CD14-positive monocyte (primary cell): ENCODE results near the gene SLC35F1. TPM values are rescaled to one million over a fixed set of nuclear protein-coding genes. Genes with fewer than 3 reads are reported as not detected.

Experiments
- DNase-seq, 3 donors: peaks; one replicate each; pipeline ENCODE4 v3.0.0-alpha.2; 2011 to 2022
- H2AFZ ChIP-seq: 2 replicates; pipeline ENCODE4 v1.6.0; 2012; ENCODE audit warnings: mild to moderate bottlenecking, low read depth, low read length, inconsistent platforms; ENCODE audit not compliant: insufficient read depth, poor library complexity, severe bottlenecking
- H3K27ac ChIP-seq, 2 donors: 1 replicate in 1 of 2; 2 replicates in 1 of 2; pipeline ENCODE4 v1.5.1; 2012 to 2013; ENCODE audit warnings: low read length in 2 of 2, control low read depth in 1 of 2, inconsistent platforms in 1 of 2, low read depth in 1 of 2, mild to moderate bottlenecking in 1 of 2
- H3K27me3 ChIP-seq, 2 donors: one replicate each; pipeline versions ENCODE4 v1.6.0 to v1.6.1; 2011 to 2013; ENCODE audit warnings: low read length in 2 of 2; ENCODE audit not compliant: control insufficient read depth in 2 of 2, insufficient read depth in 2 of 2
- H3K36me3 ChIP-seq, 2 donors: replicated peaks in 1 of 2; 1 replicate in 1 of 2; 2 replicates in 1 of 2; pipeline versions ENCODE4 v1.5.1 to v1.6.1; 2012 to 2013; ENCODE audit warnings: low read length in 2 of 2, control low read depth in 1 of 2, inconsistent platforms in 1 of 2, mild to moderate bottlenecking in 1 of 2; ENCODE audit not compliant: insufficient read depth in 2 of 2, control insufficient read depth in 1 of 2
- H3K4me1 ChIP-seq, 2 donors: 1 replicate in 1 of 2; 2 replicates in 1 of 2; pipeline versions ENCODE4 v1.5.1 to v1.6.1; 2012 to 2013; ENCODE audit warnings: low read length in 2 of 2, control low read depth in 1 of 2, inconsistent platforms in 1 of 2, mild to moderate bottlenecking in 1 of 2, moderate library complexity in 1 of 2; ENCODE audit not compliant: insufficient read depth in 2 of 2, control insufficient read depth in 1 of 2
- H3K4me2 ChIP-seq: replicated peaks from 2 replicates; pipeline ENCODE3; 2012; ENCODE audit warnings: low read length, moderate library complexity, mild to moderate bottlenecking; ENCODE audit not compliant: poor library complexity, severe bottlenecking; ENCODE audit errors: extremely low read depth
- H3K4me3 ChIP-seq, 3 experiments: fragments of 200-600 bp in 1 of 3; sonication (generic) in 1 of 3; replicated peaks in 1 of 3; 1 replicate in 2 of 3; 2 replicates in 1 of 3; pipeline ENCODE4 v1.5.1; 2011 to 2013; ENCODE audit warnings: low read length in 3 of 3, mild to moderate bottlenecking in 3 of 3, control low read depth in 2 of 3, low read depth in 2 of 3, inconsistent platforms in 1 of 3, moderate library complexity in 1 of 3
- H3K79me2 ChIP-seq: 2 replicates; pipeline ENCODE4 v1.6.0; 2012; ENCODE audit warnings: mild to moderate bottlenecking, control low read depth, inconsistent platforms, low read length, moderate library complexity; ENCODE audit not compliant: insufficient read depth
- H3K9ac ChIP-seq: 2 replicates; pipeline ENCODE4 v1.6.0; 2017; ENCODE audit warnings: low read length, mild to moderate bottlenecking; ENCODE audit not compliant: insufficient read depth, poor library complexity, severe bottlenecking
- H3K9me3 ChIP-seq, 2 donors: replicated peaks in 1 of 2; 1 replicate in 1 of 2; 2 replicates in 1 of 2; pipeline versions ENCODE4 v1.5.1 to v1.6.1; 2012 to 2013; ENCODE audit warnings: low read length in 2 of 2, control low read depth in 1 of 2; ENCODE audit not compliant: control insufficient read depth in 1 of 2, insufficient read depth in 1 of 2
- H4K20me1 ChIP-seq: 2 replicates; pipeline ENCODE4 v1.6.0; 2012; ENCODE audit warnings: mild to moderate bottlenecking, low read length, control low read depth, moderate library complexity; ENCODE audit not compliant: insufficient read depth
- H3K27ac Mint-ChIP-seq, 7 donors: one replicate each; pipeline ENCODE4 v1.8.0; 2020; ENCODE audit warnings: mild to moderate bottlenecking in 7 of 7, mixed read lengths in 7 of 7, moderate library complexity in 6 of 7, inconsistent platforms in 2 of 7
- H3K27me3 Mint-ChIP-seq, 3 donors: one replicate each; pipeline ENCODE4 v1.8.0; 2021 to 2022; ENCODE audit warnings: low read depth in 3 of 3, mild to moderate bottlenecking in 3 of 3, mixed read lengths in 3 of 3, moderate library complexity in 3 of 3, inconsistent platforms in 1 of 3
- H3K36me3 Mint-ChIP-seq, 2 donors: one replicate each; pipeline ENCODE4 v1.8.0; 2020; ENCODE audit warnings: mixed read lengths in 2 of 2, inconsistent platforms in 1 of 2, mild to moderate bottlenecking in 1 of 2
- H3K4me1 Mint-ChIP-seq: one replicate; pipeline ENCODE4 v1.8.0; 2020; ENCODE audit warnings: mild to moderate bottlenecking, mixed read lengths
- H3K4me3 Mint-ChIP-seq, 2 donors: one replicate each; pipeline ENCODE4 v1.8.0; 2020; ENCODE audit warnings: mild to moderate bottlenecking in 2 of 2, mixed read lengths in 2 of 2, moderate library complexity in 1 of 2
- H3K9me3 Mint-ChIP-seq, 7 donors: one replicate each; pipeline ENCODE4 v1.8.0; 2020 to 2022; ENCODE audit warnings: mixed read lengths in 7 of 7, mild to moderate bottlenecking in 6 of 7, moderate library complexity in 6 of 7, inconsistent platforms in 2 of 7
- CTCF ChIP-seq: fragments of 200-600 bp; IDR thresholded peaks from one replicate; pipeline ENCODE4 v1.8.0; 2022; ENCODE audit warnings: antibody characterized with exemption, mild to moderate bottlenecking
- WGBS: methylation state at CpG from one replicate; pipeline ENCODE4 v1.1.5; 2013; ENCODE audit warnings: missing lambda C conversion rate; ENCODE audit not compliant: insufficient coverage; 5-methylcytosine and 5-hydroxymethylcytosine counted together
- intact Hi-C, 2 donors: fragments of 100-400 bp; cut with micrococcal nuclease; formaldehyde crosslinking; loops; one replicate each; pipeline versions ENCODE4 v1.15.0 to v1.15.1; 2023
- polyA plus RNA-seq, 3 donors: library from polyadenylated mRNA; depleted of rRNA in 1 of 3; unstranded in 2 of 3; stranded (reverse) in 1 of 3; fragments of 300-500 nt in 2 of 3; fragments of >200 nt in 1 of 3; fragmentation: Illumina TruSeq in 2 of 3; gene quantifications; 1 replicate in 2 of 3; 2 replicates in 1 of 3; pipeline ENCODE4 v1.2.3, GENCODE V29; 2012 to 2021

The SLC35F1 gene
- polyA plus RNA-seq, 3 donors, result not detected

- H2AFZ ChIP-seq, result no peak overlapping the region
- H3K27me3 ChIP-seq, result no peaks in the 10 kb centered on the region
- H3K9me3 ChIP-seq, result peaks cover 12 to 25% of the 10 kb centered on the region in 2 donors
- no peaks in the 10 kb centered on the region for H3K36me3 ChIP-seq
- no peak overlapping the region for H3K4me2 ChIP-seq
- intact Hi-C loops, result no loop called here
- H3K79me2 ChIP-seq, result no peaks in the 10 kb centered on the region
- H3K27me3 Mint-ChIP-seq, result peaks cover 0 to 2% (median 0%) of the 10 kb centered on the region in 3 donors
- H4K20me1 ChIP-seq, result no peaks in the 10 kb centered on the region
- no peak overlapping the region for H3K27ac Mint-ChIP-seq
- H3K27ac ChIP-seq, result no peak overlapping the region
- H3K4me3 ChIP-seq, result no peak overlapping the region
- DNase-seq, result no peak
- H3K4me3 Mint-ChIP-seq, result no peak overlapping the region
- H3K4me1 ChIP-seq, result no peaks in the 10 kb centered on the region
- no peak overlapping the region for H3K9ac ChIP-seq
- H3K9me3 Mint-ChIP-seq, result peaks cover 6 to 32% (median 20%) of the 10 kb centered on the region in 7 donors
- no peaks in the 10 kb centered on the region for H3K4me1 Mint-ChIP-seq
- H3K36me3 Mint-ChIP-seq, result no peaks in the 10 kb centered on the region
- WGBS, result 74% methylated on average over 2 of the region's 3 CpGs
- no peak for TF ChIP-seq CTCF
These were observed 23.6 kb downstream of the SLC35F1 start for GRCh38 chr6:117930645-117931044.

- Histone ChIP-seq H3K27ac (no peak overlapping the region), H3K79me2 (no peaks in the 10 kb centered on the region), H4K20me1 (no peaks in the 10 kb centered on the region), H3K9ac (no peak overlapping the region), H3K4me1 (no peaks in the 10 kb centered on the region), H3K4me3 (no peak overlapping the region), H3K27me3 (no peaks in the 10 kb centered on the region), H3K4me2 (no peak overlapping the region), H3K9me3 (peaks cover 12 to 25% of the 10 kb centered on the region in 2 donors), H2AFZ (no peak overlapping the region), H3K36me3 (no peaks in the 10 kb centered on the region)
- H3K36me3 Mint-ChIP-seq, result no peaks in the 10 kb centered on the region
- H3K27ac Mint-ChIP-seq, result no peak overlapping the region
- peaks cover 0 to 2% (median 0%) of the 10 kb centered on the region in 3 donors for H3K27me3 Mint-ChIP-seq
- no peaks in the 10 kb centered on the region for H3K4me1 Mint-ChIP-seq
- peaks cover 4 to 28% (median 12%) of the 10 kb centered on the region in 7 donors for H3K9me3 Mint-ChIP-seq
- H3K4me3 Mint-ChIP-seq, result no peak overlapping the region
- WGBS, result 86% methylated on average over 1 of the region's 3 CpGs
- no peak for DNase-seq
- intact Hi-C loops, result no loop called here
- TF ChIP-seq CTCF, result no peak
These were observed 24.9 kb downstream of the SLC35F1 start for GRCh38 chr6:117932001-117932400.
